Measurements from ENCODE around the gene SPEM2. TPM values are rescaled to one million over a fixed set of nuclear protein-coding genes. Genes with fewer than 3 reads are reported as not detected.
A peak's percentile ranks its signal among the peaks of the same experiment; 100 is the strongest.

Gene SPEM2
- total RNA-seq, 1 donor from 2014 or later = not detected

GRCh38 chr17:7403977-7404736 lies 21.3 kb upstream of the SPEM2 start, which contains the start of gene TMEM256:
TMEM256 (minus strand) TSS chr17:7404097; CDS start chr17:7404084, 13 bp downstream.
- DNase-seq = peak; percentile 100

DNA sequence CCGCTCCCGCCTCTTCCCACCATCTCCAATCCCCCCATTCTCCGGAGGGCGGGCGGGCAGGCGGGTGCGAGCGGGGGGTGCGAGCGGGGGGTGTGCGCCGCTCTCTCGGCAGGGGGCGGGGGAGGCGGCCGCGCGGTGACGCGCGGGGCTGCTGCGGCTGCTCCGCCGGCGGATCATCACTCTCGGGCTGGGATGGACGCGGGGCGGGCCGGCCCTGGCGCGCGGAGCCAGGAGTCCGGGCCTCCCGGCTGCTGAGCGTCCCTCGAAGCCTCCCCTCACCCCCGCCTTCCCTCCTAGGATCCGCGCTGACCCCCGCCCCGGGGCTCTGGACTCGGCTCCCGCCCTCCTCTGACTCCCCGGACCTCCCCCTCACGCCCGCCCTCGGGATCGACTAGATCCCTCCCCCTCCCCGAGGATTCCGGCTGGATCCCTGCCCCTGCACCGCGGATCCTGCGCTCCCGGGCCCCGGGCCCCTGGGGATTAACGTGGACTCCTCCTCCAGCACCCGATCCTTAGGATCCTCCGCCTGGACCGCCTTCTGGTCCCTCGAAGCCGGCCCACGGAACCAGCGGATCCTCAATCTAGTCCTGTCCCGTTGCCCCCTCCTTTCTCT lies 20.6 kb upstream of the SPEM2 start:
- peak; percentile 88 for DNase-seq

DNA sequence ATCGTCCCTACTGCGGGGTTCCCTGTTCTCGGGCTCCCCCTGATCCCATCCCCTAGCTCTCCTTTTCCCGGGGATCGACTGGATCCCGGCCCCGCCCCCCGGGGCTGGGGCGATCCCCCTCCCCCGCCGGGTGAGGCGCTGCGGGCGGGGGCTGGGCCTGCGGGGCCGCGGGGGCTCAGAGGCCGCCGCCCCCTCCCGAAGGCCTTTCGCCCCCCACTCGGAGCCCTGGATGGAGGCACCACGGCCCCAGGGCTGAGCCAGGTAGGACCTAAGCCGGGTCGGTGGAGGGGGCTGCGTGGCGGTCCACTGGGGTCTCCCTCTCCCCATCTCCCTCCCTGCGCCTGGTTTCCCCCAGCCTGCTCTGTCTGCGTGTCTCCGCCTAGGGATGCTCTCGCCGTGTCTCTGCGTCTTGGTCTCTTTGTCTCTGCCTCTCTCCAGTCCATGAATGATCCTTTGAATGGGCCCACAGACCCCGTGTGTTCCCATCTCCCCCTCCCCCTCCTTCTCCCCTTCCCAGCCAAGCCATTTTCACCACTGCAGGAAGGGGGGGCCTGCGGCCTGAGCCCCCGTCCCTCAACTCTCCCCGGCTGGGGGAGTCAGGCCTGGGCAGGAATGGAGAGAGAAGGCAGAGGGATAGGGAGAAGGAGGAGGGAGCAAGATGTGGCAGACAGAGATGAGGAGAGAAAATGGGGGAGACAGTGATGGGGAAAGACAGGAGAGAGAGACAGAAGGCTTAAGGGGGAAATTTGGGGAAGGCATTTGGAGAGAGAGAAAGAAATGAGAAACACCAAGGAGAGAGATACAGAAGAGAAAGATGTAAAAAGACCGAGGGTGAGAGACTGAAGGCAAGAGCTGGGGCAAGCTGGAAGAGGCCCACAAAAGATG lies 19.8 kb upstream of the SPEM2 start:
- DNase-seq = no peak

- no peak for DNase-seq
Measured at GRCh38 chr17:7406235-7406825, 19.1 kb upstream of the SPEM2 start.

DNA sequence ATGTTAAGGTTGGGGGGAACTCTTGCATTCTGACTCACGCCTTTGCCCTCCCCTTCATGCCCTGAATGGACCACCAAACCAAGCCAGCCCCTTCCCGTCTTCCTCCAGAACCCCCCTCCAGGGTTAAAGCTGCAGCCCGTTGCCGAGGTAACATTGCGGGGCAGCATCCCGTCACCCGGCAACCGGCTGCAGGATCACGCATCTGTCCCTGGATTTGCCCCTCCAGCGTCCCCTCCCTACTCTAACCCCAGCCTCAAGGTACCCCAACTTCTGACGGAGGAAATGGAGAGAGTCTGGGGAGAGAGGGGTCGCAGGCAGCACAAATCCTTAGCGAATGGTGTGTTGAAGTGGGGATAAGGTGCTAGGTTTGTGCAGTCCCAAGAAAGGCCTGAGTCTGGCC lies 18.3 kb upstream of the SPEM2 start:
- DNase-seq = no peak

DNA sequence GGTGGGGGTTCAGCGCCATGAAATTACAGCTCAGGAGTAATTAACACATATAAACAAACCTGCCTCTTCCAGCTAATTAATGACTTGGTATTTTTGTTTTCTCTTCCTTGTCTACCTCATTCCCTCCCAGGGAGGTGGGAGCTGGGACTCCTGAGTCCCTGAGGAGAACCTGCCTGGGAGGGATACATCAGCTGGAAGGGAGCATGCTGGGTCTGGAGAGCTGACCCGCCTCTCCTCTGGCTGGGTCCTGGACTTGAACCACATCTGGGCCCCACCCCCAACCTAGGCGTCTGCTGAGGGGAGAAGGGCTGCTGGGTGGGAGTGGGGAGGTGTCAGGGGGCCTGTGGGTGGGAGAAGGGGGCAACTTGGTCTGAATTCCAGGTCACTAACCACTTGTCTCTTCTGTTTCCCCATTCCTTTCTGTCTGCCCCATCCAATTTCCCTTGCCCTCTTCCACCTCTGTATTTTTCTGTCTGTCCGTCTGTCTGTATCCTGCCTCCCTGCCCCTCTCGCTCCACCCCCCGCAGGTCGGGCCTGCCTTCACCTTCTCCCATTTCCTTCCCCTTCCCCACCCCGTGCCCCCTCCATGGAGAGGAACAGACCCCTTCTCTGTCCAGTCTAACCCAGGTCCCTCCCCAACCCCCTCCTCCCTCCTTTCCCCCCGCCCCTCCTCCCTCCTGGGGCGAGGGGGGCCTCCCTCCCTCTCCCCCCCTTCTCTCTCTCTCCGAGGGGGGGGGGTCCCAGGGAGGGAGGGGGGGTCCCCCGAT lies 17.7 kb upstream of the SPEM2 start, which contains the start of gene NLGN2:
TSS of gene NLGN2 (plus strand) at position 361 of the 767 bp plus-strand sequence. CDS start 411 bp downstream, outside the sequence.
- no peak for DNase-seq

DNA sequence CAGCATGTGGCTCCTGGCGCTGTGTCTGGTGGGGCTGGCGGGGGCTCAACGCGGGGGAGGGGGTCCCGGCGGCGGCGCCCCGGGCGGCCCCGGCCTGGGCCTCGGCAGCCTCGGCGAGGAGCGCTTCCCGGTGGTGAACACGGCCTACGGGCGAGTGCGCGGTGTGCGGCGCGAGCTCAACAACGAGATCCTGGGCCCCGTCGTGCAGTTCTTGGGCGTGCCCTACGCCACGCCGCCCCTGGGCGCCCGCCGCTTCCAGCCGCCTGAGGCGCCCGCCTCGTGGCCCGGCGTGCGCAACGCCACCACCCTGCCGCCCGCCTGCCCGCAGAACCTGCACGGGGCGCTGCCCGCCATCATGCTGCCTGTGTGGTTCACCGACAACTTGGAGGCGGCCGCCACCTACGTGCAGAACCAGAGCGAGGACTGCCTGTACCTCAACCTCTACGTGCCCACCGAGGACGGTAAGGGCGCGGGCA lies 17.1 kb upstream of the SPEM2 start:
- DNase-seq = no peak

GRCh38 chr17:7408863-7409262 lies 16.6 kb upstream of the SPEM2 start:
- no peak for DNase-seq

DNA sequence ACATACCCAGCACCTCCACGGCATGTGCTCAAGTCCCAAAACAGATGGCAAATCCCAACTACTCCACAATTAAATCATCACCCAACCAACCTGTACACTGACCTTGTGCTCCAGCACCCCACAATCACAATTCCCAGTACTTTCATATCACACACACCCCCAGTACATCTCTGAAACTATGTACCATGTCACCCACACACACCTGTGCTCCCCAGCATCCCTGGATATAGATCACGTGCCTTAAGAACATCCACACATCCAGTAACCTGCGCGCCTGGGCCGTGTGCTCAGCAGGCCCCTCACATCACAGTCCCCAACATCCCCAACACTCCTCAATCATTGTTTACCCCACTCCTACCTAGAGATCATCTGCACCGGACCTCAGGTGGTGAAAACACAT lies 15.7 kb upstream of the SPEM2 start:
- no peak for DNase-seq

DNA sequence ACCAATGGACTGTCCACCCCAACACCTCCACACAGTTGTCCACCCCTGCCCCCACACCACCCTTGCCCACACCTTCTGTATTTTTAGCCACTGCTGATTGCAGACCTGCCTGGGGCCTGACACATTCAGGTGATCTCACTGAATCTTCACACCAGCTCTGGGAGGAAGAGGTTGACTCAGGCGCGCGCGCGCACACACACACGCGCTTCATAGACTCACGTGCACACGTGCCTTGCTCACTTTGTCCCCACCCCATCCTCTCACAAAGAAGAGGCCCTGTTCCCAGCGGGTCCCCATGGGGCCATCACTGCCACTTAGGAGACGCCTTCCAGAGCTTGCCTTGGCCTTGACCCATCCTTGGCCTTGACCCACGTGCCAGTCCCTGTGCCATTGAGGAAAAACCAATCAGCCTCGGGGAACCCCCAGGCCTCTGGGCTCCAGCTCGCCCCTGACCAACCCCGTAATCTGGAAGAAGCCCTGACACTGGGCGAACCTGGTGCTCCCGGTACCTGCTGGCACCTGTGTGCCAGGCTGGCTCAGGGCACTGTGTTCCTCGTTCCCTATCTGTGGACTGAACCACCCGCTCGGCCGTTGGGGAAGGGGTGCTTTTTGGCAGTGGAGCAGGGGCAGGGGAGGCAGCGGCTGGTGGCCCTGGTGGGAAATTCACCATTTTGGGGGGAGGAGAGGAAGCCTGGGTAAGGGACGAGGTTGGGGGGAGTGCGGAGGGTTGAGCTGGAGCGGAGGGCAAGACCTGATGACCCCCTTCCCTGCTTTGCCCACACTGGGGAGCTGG lies 14.6 kb upstream of the SPEM2 start:
- DNase-seq = no peak

- DNase-seq = no peak
Measured at GRCh38 chr17:7411427-7411750, 14.0 kb upstream of the SPEM2 start.

DNA sequence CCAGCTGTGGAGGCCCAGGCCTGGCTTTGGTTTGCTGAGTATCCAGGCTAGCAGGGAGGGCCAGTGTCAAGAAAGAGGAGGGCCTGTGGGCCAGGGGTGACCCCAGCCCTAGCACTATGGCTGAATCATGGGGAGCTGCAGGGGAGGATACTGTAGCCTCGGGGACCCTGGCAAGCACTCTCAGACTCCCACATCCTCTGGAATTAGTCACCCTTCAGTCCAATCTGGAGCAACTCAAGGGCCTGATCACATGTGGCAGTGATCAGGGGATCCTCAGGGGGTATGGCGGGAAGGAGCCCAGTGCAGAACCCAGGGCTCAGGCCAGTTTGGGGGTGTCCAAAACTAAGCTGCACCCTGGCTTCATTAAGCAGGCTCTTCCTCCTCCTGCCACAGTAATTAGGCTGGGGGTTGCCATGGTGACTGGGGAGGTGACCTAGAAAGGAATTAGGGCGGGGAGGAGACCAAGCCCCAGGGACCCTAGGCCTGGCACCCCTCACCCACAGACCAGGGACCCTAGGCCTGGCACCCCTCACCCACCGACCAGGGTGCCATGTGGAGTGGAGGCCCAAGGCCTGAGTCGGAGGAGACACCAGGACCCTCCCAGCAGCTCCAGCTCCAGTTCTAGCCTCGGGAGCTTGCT lies 11.9 kb upstream of the SPEM2 start:
- DNase-seq = no peak

DNA sequence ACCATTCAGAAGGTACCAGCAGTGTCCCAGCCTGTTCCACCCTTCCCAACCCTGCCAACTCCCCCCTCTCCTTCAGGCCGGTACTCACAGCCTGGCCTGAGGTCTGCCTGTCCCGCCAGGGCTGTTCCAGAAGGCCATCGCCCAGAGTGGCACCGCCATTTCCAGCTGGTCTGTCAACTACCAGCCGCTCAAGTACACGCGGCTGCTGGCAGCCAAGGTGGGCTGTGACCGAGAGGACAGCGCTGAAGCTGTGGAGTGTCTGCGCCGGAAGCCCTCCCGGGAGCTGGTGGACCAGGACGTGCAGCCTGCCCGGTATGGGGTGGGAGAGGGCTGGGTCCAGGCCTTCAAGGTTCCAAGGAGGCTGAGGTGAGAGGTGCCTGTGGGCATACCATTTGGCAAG lies 10.6 kb upstream of the SPEM2 start:
- no peak for DNase-seq

- DNase-seq = no peak
Measured at GRCh38 chr17:7415784-7416183, 9.6 kb upstream of the SPEM2 start.

GRCh38 chr17:7416323-7416722 lies 9.1 kb upstream of the SPEM2 start:
- no peak for DNase-seq

GRCh38 chr17:7417056-7417655 lies 8.3 kb upstream of the SPEM2 start:
- no peak for DNase-seq

DNA sequence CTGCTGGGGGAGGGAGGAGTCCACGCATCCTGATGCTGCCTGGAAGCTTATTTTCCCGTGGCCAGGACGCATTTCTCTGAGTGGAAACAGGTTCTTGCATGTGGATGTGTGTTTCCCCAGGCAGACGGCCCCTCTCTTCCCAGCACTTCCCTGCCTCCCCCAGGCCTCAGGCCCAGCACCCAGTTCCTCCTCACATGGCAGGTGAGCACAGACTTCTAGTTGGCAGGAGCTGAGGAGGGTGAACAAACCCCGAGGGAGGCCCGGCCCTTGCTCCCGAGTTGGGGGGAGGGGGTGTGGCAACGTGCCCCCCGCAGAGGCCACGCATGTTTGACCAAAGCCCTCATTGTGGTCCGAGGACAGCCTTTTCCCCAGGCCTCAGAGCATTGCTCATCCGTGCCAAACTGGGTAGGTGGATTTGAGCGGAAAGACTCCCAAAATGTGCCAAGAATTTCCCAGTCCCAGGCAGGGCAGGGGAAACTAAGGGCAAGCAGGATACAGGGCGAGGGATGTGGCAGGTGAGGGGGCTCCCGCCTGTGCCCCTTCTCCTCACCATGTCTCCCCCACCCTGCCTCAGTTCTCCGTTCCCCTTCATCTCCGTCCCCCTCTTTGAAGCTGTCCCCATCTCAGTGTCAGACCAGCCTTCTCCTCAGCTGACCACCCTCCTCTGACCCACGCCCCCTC lies 6.8 kb upstream of the SPEM2 start:
- no peak for DNase-seq

- no peak for DNase-seq
Measured at GRCh38 chr17:7419819-7420610, 5.4 kb upstream of the SPEM2 start, which contains the start of gene SPEM1. SPEM1 (plus strand) TSS chr17:7420324; CDS start chr17:7420385, 61 bp downstream.

Data from skin of body (tissue), 2 donors.